ENCODE results near the gene LETM1. TPM values are rescaled to one million over a fixed set of nuclear protein-coding genes. Genes with fewer than 3 reads are reported as not detected.

LETM1 gene
- total and polyA plus RNA-seq, 2 of the 8 experiments (the other 6 are each of a cell fraction or from before 2014, with no cell fraction given): 19.8 to 50.1 TPM

DNA sequence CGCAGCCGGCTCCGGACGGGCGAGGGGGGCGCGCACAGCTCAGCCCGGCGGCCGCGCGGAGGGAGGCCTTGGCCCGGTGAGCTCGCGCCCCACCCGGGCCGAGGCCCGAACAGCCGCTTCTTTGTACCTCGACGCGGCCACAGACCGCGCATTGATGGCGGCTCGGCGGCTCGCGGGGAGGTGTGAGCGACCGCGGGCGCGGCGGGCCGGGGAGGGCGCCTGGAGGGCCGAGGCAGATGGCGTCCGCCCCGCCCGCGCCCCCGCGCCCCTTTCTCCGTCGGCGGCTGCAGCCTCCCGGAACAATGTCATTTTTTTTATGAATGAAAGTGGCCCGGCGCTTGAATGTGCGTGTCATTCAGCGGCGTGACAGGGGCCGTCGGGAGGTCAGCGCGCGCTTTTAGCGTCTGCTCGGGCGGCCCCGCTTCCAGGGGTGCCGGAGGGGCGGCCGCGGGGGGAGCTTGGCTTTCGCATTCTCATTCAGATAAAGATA lies 61.1 kb downstream of the LETM1 start:
- Histone ChIP-seq H3K79me1 (ENCODE audit: low read depth, low read length) (peaks cover 10% of the 10 kb centered on the region; the same call in 1 of the 2 replicates), H3K79me2 (ENCODE audit: control insufficient read depth in 1 of 2, insufficient read depth in 2 of 2, low read length in 2 of 2) (peaks cover 0 to 5% of the 10 kb centered on the region in 2 experiments; a peak in 1 of 4 replicates), H3K18ac (ENCODE audit: extremely low read depth, low read length) (no peak overlapping the region), H3K14ac (ENCODE audit: insufficient read length) (no peak overlapping the region), H4K91ac (replicated peaks; ENCODE audit: insufficient read length, low read length) (no peak overlapping the region), H3K56ac (replicated peaks; ENCODE audit: insufficient read length, low read depth, low read length) (no peak overlapping the region), H3K36me3 (ENCODE audit: control insufficient read depth in 2 of 4, insufficient read depth in 4 of 4, low read length in 3 of 4) (peaks cover 0 to 4% (median 0%) of the 10 kb centered on the region in 4 experiments; a peak in 2 of 8 replicates), H3K23me2 (ENCODE audit: low read depth, low read length) (peaks cover 17% of the 10 kb centered on the region; the same call in 1 of the 2 replicates), H3K4me2 (ENCODE audit: insufficient read depth in 1 of 2, low read depth in 2 of 2, low read length in 2 of 2) (peak overlapping the region; percentile 66 to 91), H3K9ac (replicated peaks in 1 of 4; ENCODE audit: extremely low read depth in 1 of 4, low read depth in 3 of 4, low read length in 3 of 4) (no peak overlapping the region), H3K4me1 (replicated peaks in 1 of 4; ENCODE audit: control insufficient read depth in 3 of 4, insufficient read depth in 4 of 4, low read length in 3 of 4) (peaks cover 0 to 19% (median 9%) of the 10 kb centered on the region in 4 experiments; a peak in 6 of 7 replicates), H3K4me3 (ENCODE audit: extremely low read depth in 1 of 4, insufficient read depth in 2 of 4, low read depth in 3 of 4, low read length in 4 of 4) (peak overlapping the region; percentile 55 to 71 (median 64)), H2AK5ac (ENCODE audit: low read depth, low read length) (no peak overlapping the region), H2BK12ac (ENCODE audit: low read depth, low read length) (no peak overlapping the region), H4K5ac (ENCODE audit: insufficient read length, low read depth, low read length) (no peak overlapping the region), H3K9me3 (ENCODE audit: insufficient read depth in 2 of 2, low read depth in 1 of 2, low read length in 1 of 2) (no peaks in the 10 kb centered on the region), H2BK15ac (ENCODE audit: low read length) (no peak overlapping the region), H2BK5ac (ENCODE audit: low read depth, low read length) (no peak overlapping the region), H3K4ac (replicated peaks; ENCODE audit: insufficient read length, low read depth, low read length) (no peak overlapping the region), H2BK20ac (ENCODE audit: low read length) (no peak overlapping the region), H3K27me3 (replicated peaks in 1 of 4; ENCODE audit: control insufficient read depth in 3 of 4, extremely low read depth in 1 of 4, insufficient read depth in 3 of 4, low read length in 3 of 4) (peaks cover 5 to 44% (median 36%) of the 10 kb centered on the region in 4 experiments), H4K8ac (ENCODE audit: extremely low read depth, insufficient read depth, low read length) (no peak overlapping the region), H2BK120ac (replicated peaks; ENCODE audit: low read depth, low read length) (no peak overlapping the region), H2AFZ (ENCODE audit: low read length) (no peak overlapping the region), H3K23ac (ENCODE audit: insufficient read length) (no peak overlapping the region), H3K27ac (ENCODE audit: low read depth, low read length) (no peak overlapping the region), H4K20me1 (replicated peaks in 1 of 2; ENCODE audit: control insufficient read depth in 1 of 2, insufficient read depth in 2 of 2, low read length in 2 of 2) (peaks cover 9 to 13% of the 10 kb centered on the region in 2 experiments)
- DNase-seq (ENCODE audit: low read depth in 1 of 2, low spot score in 2 of 2): no peak
- FAIRE-seq: no peak
- ChIA-PET POLR2A (ENCODE audit: partially characterized antibody) (interaction anchor here (0.9 to 11.0 kb wide), 11 partner anchors 9 to 266 kb away, joined by 3 to 170 read pairs (median 4); no protein-coding TSS in a partner anchor), CTCF (ENCODE audit: partially characterized antibody) (interaction anchor here (71.2 kb wide), 1 partner anchor 30 kb away, joined by 2507 read pairs; no protein-coding TSS in a partner anchor)
- 1% methylated on average over 30 of the region's 68 CpGs; no CpG with 5 or more reads in 1 of the 2 experiments for WGBS, 2 experiments (ENCODE audit: extremely low coverage in 1 of 2, insufficient coverage in 1 of 2, insufficient read length in 1 of 2, insufficient replicate concordance in 2 of 2, low coverage in 1 of 2, low lambda C conversion rate in 2 of 2, missing lambda C conversion rate in 1 of 2)
- TF ChIP-seq JUND (IDR thresholded peaks at IDR 0.05; ENCODE audit: low read length) (no peak), BCL11A (IDR thresholded peaks at IDR 0.05; ENCODE audit: low read depth in 2 of 2, low read length in 2 of 2) (no peak), RNF2 (IDR thresholded peaks at IDR 0.05; ENCODE audit: borderline replicate concordance, low read depth, low read length, missing control alignments, poor library complexity, severe bottlenecking) (peak; percentile 24), PHF8 (conservative IDR thresholded peaks at IDR 0.05; ENCODE audit: low read depth, low read length) (no peak), SP2 (IDR thresholded peaks at IDR 0.05; ENCODE audit: low read length) (no peak), CREB1 (IDR thresholded peaks at IDR 0.05) (peak; percentile 36; the same call in 1 of the 2 replicates), RFX5 (IDR thresholded peaks at IDR 0.05; ENCODE audit: borderline replicate concordance, low read depth, low read length) (no peak), ZNF274 (IDR thresholded peaks at IDR 0.05; ENCODE audit: borderline replicate concordance, extremely low read depth, low read length) (no peak), SUZ12 (IDR thresholded peaks at IDR 0.05; ENCODE audit: low read length) (peak; percentile 35; the same call in 1 of the 2 replicates), MAFK (IDR thresholded peaks at IDR 0.05; ENCODE audit: low read depth, low read length) (no peak), CBX8 (IDR thresholded peaks at IDR 0.05; ENCODE audit: borderline replicate concordance, low read depth, low read length) (no peak), SAP30 (IDR thresholded peaks at IDR 0.05; ENCODE audit: insufficient read depth, insufficient replicate concordance, low read length) (no peak), TEAD4 (IDR thresholded peaks at IDR 0.05; ENCODE audit: low read depth, low read length) (0 out of 2 replicates have a peak, but pooled peaks have one; percentile 10)
